ENCODE data around the gene KPRP. TPM values are rescaled to one million over a fixed set of nuclear protein-coding genes. Genes with fewer than 3 reads are reported as not detected.

KPRP gene
- polyA plus RNA-seq, 3 donors: not detected

GRCh38 chr1:152761609-152762213, 3.9 kb downstream of the KPRP start:
- DNase-seq (ENCODE audit: extremely low read depth in 1 of 11, low read depth in 9 of 11, low spot score in 4 of 11): no peak

DNA sequence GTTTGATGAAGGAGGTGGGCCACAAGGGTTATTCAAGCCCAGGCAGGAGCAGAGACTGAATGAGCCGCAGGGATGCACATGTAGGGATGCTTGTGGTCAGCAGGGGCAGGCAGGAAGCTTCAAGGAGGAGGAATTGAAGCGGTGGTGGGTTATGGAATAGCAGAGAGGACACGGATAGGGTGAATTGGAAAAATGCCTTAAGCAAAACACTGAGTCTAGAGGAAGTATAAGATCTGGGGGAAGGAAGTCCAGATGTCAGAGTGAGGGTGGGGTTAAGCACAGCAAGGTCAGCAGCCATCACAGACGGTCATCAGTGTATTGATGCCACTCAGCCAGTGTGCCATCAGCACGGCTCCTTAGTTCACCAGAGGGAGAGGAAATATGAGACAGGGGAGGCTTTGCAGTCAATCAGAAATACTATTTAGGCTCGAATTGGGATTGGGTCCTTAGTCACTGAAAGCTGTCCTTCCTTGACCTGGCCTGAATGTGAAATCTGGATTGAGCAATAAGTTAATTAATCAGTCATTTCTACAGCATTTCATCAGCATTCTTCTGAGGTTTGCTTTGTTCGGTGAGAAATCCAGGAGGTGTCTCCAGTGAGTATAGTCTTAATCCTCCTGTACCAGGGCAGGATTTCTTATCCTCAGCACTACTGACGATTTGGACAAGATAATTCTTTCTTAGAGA, 11.2 kb downstream of the KPRP start:
- no peak for DNase-seq (ENCODE audit: extremely low read depth in 1 of 11, low read depth in 9 of 11, low spot score in 4 of 11)

GRCh38 chr1:152770411-152770810, 12.6 kb downstream of the KPRP start:
- no peak for DNase-seq (ENCODE audit: extremely low read depth in 1 of 11, low read depth in 9 of 11, low spot score in 4 of 11)

DNA sequence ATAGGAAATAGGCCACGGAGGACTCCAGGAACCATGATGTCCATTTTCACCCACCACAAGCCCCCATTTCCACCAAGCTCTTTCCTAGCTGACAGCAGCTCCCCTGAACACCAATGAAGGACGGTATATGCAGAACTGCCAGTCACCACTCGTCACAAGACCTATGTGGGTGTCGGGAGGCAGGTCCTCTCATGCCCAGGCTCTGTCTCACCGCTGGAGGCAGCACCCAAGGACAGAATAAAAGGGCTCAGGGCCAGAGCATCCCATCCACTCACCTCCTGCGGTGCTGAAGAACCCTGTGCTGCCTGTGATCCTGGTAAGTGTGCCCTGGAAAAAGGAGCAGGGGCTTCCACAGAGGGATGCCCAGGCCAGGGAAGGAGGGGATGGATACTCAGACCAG, 17.1 kb downstream of the KPRP start, which contains the start of gene LCE1F:
Gene LCE1F, plus strand, starts transcription at position 266 of the 400 bp plus-strand sequence. CDS start 1,232 bp downstream, outside the sequence.
- no peak for DNase-seq (ENCODE audit: extremely low read depth in 1 of 11, low read depth in 9 of 11, low spot score in 4 of 11)

DNA sequence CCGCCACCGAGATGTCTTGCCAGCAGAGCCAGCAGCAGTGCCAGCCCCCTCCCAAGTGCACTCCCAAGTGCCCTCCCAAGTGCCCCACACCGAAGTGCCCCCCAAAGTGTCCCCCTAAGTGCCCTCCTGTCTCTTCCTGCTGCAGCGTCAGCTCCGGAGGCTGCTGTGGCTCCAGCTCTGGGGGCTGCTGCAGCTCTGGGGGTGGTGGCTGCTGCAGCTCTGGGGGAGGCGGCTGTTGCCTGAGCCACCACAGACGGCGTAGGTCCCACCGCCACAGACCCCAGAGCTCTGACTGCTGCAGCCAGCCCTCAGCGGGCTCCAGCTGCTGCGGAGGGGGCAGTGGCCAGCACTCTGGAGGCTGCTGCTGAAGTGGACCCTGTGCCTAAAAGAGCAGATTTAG, 18.5 kb downstream of the KPRP start:
- DNase-seq (ENCODE audit: extremely low read depth in 1 of 11, low read depth in 9 of 11, low spot score in 4 of 11): no peak

GRCh38 chr1:152777510-152778137, 19.8 kb downstream of the KPRP start:
- no peak for DNase-seq (ENCODE audit: extremely low read depth in 1 of 11, low read depth in 9 of 11, low spot score in 4 of 11)

- DNase-seq (ENCODE audit: extremely low read depth in 1 of 11, low read depth in 9 of 11, low spot score in 4 of 11): no peak
Observed at GRCh38 chr1:152783095-152783494, 25.3 kb downstream of the KPRP start.

DNA sequence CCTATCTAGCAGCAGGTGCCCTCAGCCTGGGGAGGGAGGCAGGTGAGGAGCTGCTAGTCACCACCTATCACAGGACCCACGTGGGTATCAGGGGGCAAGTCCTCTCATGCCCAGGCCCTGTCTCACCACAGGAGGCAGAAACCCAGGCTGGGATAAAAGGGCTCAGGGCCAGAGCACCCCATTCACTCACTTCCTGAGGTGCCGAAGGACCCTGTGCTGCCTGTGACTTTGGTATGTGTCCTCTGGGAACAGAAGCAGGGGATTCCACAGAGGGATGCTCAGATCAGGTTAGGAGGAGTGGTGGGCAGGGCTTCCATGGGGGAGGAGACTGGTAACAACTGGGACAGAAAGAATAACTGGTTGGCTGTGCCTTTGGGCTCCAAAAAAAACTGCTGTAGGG, 28.3 kb downstream of the KPRP start, which contains the start of gene LCE1E:
Gene LCE1E, plus strand, starts transcription at position 181 of the 400 bp plus-strand sequence. CDS start 1,043 bp downstream, outside the sequence.
- DNase-seq (ENCODE audit: extremely low read depth in 1 of 11, low read depth in 9 of 11, low spot score in 4 of 11): no peak

- no peak for DNase-seq (ENCODE audit: extremely low read depth in 1 of 11, low read depth in 9 of 11, low spot score in 4 of 11)
Observed at GRCh38 chr1:152795686-152796085, 37.9 kb downstream of the KPRP start.

- DNase-seq (ENCODE audit: extremely low read depth in 1 of 11, low read depth in 9 of 11, low spot score in 4 of 11): no peak
Observed at GRCh38 chr1:152796421-152796820, 38.6 kb downstream of the KPRP start, which contains the start of gene LCE1D. LCE1D (plus strand) TSS chr1:152796721; CDS start chr1:152797795, 1,074 bp downstream.

DNA sequence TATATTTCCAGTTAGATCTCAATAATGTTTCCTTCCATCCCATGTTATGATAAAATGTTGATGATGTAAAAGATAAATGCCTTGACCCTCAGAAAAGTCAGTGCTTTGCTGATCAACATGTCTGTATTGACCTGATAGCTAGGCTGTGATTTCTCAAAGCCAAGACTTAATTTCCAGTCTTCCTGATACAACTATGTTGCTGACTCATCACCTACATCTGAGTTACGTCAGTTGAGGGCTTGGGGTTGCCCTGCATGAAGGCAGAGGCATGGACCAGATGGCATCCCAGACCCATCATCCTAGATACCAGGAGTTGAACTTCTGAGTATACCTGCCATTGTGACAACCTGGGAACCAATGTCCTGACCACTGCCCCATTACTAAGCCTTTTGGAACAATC, 43.5 kb downstream of the KPRP start:
- no peak for DNase-seq (ENCODE audit: extremely low read depth in 1 of 11, low read depth in 9 of 11, low spot score in 4 of 11)

DNA sequence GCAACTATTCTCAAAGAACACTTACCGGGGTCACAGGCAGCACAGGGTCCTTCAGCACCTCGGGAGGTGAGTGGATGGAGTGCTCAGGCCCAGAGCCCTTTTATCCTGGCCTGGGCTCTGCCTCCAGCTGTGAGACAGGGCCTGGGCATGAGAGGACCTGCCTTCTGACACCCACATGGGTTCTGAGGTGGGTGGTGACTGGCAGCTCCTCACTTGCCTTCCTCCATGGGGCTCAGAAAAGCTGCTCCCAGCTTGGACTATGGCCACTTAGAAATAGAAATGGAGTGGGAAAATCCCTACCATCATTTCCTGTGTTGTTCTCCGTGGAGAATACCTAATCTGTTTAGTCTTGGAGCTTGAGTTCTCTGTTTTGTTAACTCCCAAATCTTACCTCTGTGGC, 48.8 kb downstream of the KPRP start, which contains the start of gene LCE1C:
Gene LCE1C, minus strand, starts transcription at position 76 of the 400 bp plus-strand sequence. CDS start 1,173 bp downstream, outside the sequence.
- no peak for DNase-seq (ENCODE audit: extremely low read depth in 1 of 11, low read depth in 9 of 11, low spot score in 4 of 11)

- DNase-seq (ENCODE audit: extremely low read depth in 1 of 11, low read depth in 9 of 11, low spot score in 4 of 11): no peak
Observed at GRCh38 chr1:152811050-152811449, 53.2 kb downstream of the KPRP start.

Other genes with a start within 250 kb of the KPRP start
- not detected for gene LCE5A, start 247.2 kb upstream of the KPRP start, polyA plus RNA-seq (ENCODE audit: insufficient read length in 3 of 3)
- gene CRCT1, start 243.5 kb upstream of the KPRP start, polyA plus RNA-seq (ENCODE audit: insufficient read length in 3 of 3): not detected
- not detected for gene LCE3E, start 191.2 kb upstream of the KPRP start, polyA plus RNA-seq (ENCODE audit: insufficient read length in 3 of 3)
- not detected for gene LCE3D, start 177.5 kb upstream of the KPRP start, polyA plus RNA-seq (ENCODE audit: insufficient read length in 3 of 3)
- gene LCE3C, start 157.8 kb upstream of the KPRP start, polyA plus RNA-seq (ENCODE audit: insufficient read length in 3 of 3): not detected
- gene LCE3B, start 144.2 kb upstream of the KPRP start, polyA plus RNA-seq (ENCODE audit: insufficient read length in 3 of 3): not detected
- gene LCE3A, start 134.9 kb upstream of the KPRP start, polyA plus RNA-seq (ENCODE audit: insufficient read length in 3 of 3): not detected
- gene LCE2D, start 94.6 kb upstream of the KPRP start, polyA plus RNA-seq (ENCODE audit: insufficient read length in 3 of 3): not detected
- not detected for gene LCE2C, start 82.7 kb upstream of the KPRP start, polyA plus RNA-seq (ENCODE audit: insufficient read length in 3 of 3)
- not detected for gene LCE2B, start 71.9 kb upstream of the KPRP start, polyA plus RNA-seq (ENCODE audit: insufficient read length in 3 of 3)
- not detected for gene LCE2A, start 59.7 kb upstream of the KPRP start, polyA plus RNA-seq (ENCODE audit: insufficient read length in 3 of 3)
- gene LCE4A, start 49.9 kb upstream of the KPRP start, polyA plus RNA-seq (ENCODE audit: insufficient read length in 3 of 3): not detected
- not detected for gene LCE1F, start 17.1 kb downstream of the KPRP start, polyA plus RNA-seq (ENCODE audit: insufficient read length in 3 of 3)
- gene LCE1E, start 28.2 kb downstream of the KPRP start, polyA plus RNA-seq (ENCODE audit: insufficient read length in 3 of 3): not detected
- not detected for gene LCE1D, start 38.7 kb downstream of the KPRP start, polyA plus RNA-seq (ENCODE audit: insufficient read length in 3 of 3)
- not detected for gene LCE1C, start 48.6 kb downstream of the KPRP start, polyA plus RNA-seq (ENCODE audit: insufficient read length in 3 of 3)
- gene LCE1B, start 53.9 kb downstream of the KPRP start, polyA plus RNA-seq (ENCODE audit: insufficient read length in 3 of 3): not detected
- not detected for gene LCE1A, start 69.4 kb downstream of the KPRP start, polyA plus RNA-seq (ENCODE audit: insufficient read length in 3 of 3)
- not detected for gene LCE6A, start 84.8 kb downstream of the KPRP start, polyA plus RNA-seq (ENCODE audit: insufficient read length in 3 of 3)
- not detected for gene LCE7A, start 102.0 kb downstream of the KPRP start, polyA plus RNA-seq (ENCODE audit: insufficient read length in 3 of 3)
- gene SMCP, start 120.3 kb downstream of the KPRP start, polyA plus RNA-seq (ENCODE audit: insufficient read length in 3 of 3): not detected
- under 1 TPM in 2 of 3 donors, not detected in 1; 0.09 to 0.16 TPM for gene IVL, start 150.5 kb downstream of the KPRP start, polyA plus RNA-seq (ENCODE audit: insufficient read length in 3 of 3)
- not detected for gene SPRR5, start 189.2 kb downstream of the KPRP start, polyA plus RNA-seq (ENCODE audit: insufficient read length in 3 of 3)
- not detected for gene SPRR4, start 212.6 kb downstream of the KPRP start, polyA plus RNA-seq (ENCODE audit: insufficient read length in 3 of 3)
- gene SPRR1A, start 226.1 kb downstream of the KPRP start, polyA plus RNA-seq (ENCODE audit: insufficient read length in 3 of 3): not detected
- gene SPRR3, start 243.7 kb downstream of the KPRP start, polyA plus RNA-seq (ENCODE audit: insufficient read length in 3 of 3): not detected

Data from renal cortex interstitium (tissue), 11 donors.